H9 (cell line): ENCODE measurements around the gene SULF2. TPM values are rescaled to one million over a fixed set of nuclear protein-coding genes. Genes with fewer than 3 reads are reported as not detected.
A peak's percentile ranks its signal among the peaks of the same experiment; 100 is the strongest.

Experiments
- DNase-seq: peaks from one replicate; pipeline ENCODE4 v3.0.0-alpha.2; 2017
- H2AFZ ChIP-seq: one replicate; pipeline ENCODE4 v1.6.1; 2013; ENCODE audit warnings: mild to moderate bottlenecking, low read length, control low read depth, moderate library complexity
- H2AK5ac ChIP-seq: 2 replicates; pipeline ENCODE4 v1.6.1; 2013; ENCODE audit warnings: low read length, control low read depth, mixed read lengths; ENCODE audit not compliant: insufficient read length
- H2BK120ac ChIP-seq: one replicate; pipeline ENCODE4 v1.6.1; 2013; ENCODE audit warnings: low read depth, mild to moderate bottlenecking, low read length, control low read depth, inconsistent platforms; ENCODE audit not compliant: poor library complexity, severe bottlenecking
- H2BK12ac ChIP-seq: 2 replicates; pipeline ENCODE4 v1.6.1; 2013; ENCODE audit warnings: low read length, control low read depth, mixed read lengths, low read depth; ENCODE audit not compliant: insufficient read length
- H2BK15ac ChIP-seq: 2 replicates; pipeline ENCODE4 v1.6.1; 2013; ENCODE audit warnings: low read depth, low read length, control low read depth
- H2BK20ac ChIP-seq: one replicate; pipeline ENCODE4 v1.6.1; 2013; ENCODE audit warnings: low read depth, mild to moderate bottlenecking, low read length, control low read depth, inconsistent platforms; ENCODE audit not compliant: poor library complexity, severe bottlenecking
- H2BK5ac ChIP-seq: 2 replicates; pipeline ENCODE4 v1.6.1; 2013; ENCODE audit warnings: low read length, control low read depth, mixed read lengths; ENCODE audit not compliant: insufficient read length
- H3K14ac ChIP-seq: 2 replicates; pipeline ENCODE4 v1.6.1; 2013; ENCODE audit warnings: low read length, control low read depth; ENCODE audit not compliant: insufficient read depth
- H3K18ac ChIP-seq: 2 replicates; pipeline ENCODE4 v1.6.1; 2013; ENCODE audit warnings: low read depth, mild to moderate bottlenecking, mixed read lengths, low read length, control low read depth; ENCODE audit not compliant: insufficient read length
- H3K23ac ChIP-seq: 2 replicates; pipeline ENCODE4 v1.6.1; 2013; ENCODE audit warnings: low read length, control low read depth, mixed read lengths, low read depth; ENCODE audit not compliant: insufficient read length
- H3K23me2 ChIP-seq: 2 replicates; pipeline ENCODE4 v1.6.1; 2013; ENCODE audit warnings: low read depth, mild to moderate bottlenecking, mixed read lengths, low read length, control low read depth; ENCODE audit not compliant: insufficient read length, poor library complexity, severe bottlenecking
- H3K27ac ChIP-seq: 2 replicates; pipeline ENCODE4 v1.5.1; 2013; ENCODE audit warnings: low read length, control low read depth, mixed read lengths, low read depth; ENCODE audit not compliant: insufficient read length
- H3K27me3 ChIP-seq: 2 replicates; pipeline ENCODE4 v1.6.1; 2013; ENCODE audit warnings: low read length, control low read depth, inconsistent platforms; ENCODE audit not compliant: insufficient read depth
- H3K4ac ChIP-seq: 2 replicates; pipeline ENCODE4 v1.6.1; 2013; ENCODE audit warnings: low read depth, mild to moderate bottlenecking, control low read depth, inconsistent platforms, low read length, moderate library complexity
- H3K4me1 ChIP-seq: 2 replicates; pipeline ENCODE4 v1.6.1; 2013; ENCODE audit warnings: low read length, control low read depth, inconsistent platforms; ENCODE audit not compliant: insufficient read depth
- H3K4me2 ChIP-seq: 2 replicates; pipeline ENCODE4 v1.6.1; 2013; ENCODE audit warnings: low read length, control low read depth, mixed read lengths; ENCODE audit not compliant: insufficient read length, insufficient read depth
- H3K56ac ChIP-seq: 2 replicates; pipeline ENCODE4 v1.6.1; 2013; ENCODE audit warnings: low read depth, mild to moderate bottlenecking, mixed read lengths, low read length, control low read depth; ENCODE audit not compliant: insufficient read length
- H3K79me1 ChIP-seq: 2 replicates; pipeline ENCODE4 v1.6.1; 2013; ENCODE audit warnings: low read depth, mild to moderate bottlenecking, moderate library complexity, low read length, control low read depth, inconsistent platforms; ENCODE audit not compliant: insufficient read depth, poor library complexity, severe bottlenecking
- H3K79me2 ChIP-seq: 2 replicates; pipeline ENCODE4 v1.6.1; 2013; ENCODE audit warnings: low read length, control low read depth, inconsistent platforms; ENCODE audit not compliant: insufficient read depth
- H3K9ac ChIP-seq: 2 replicates; pipeline ENCODE4 v1.6.1; 2013; ENCODE audit warnings: low read length, control low read depth, mixed read lengths; ENCODE audit not compliant: insufficient read length; ENCODE audit errors: extremely low read depth
- H3K9me3 ChIP-seq: one replicate; pipeline ENCODE4 v1.6.1; 2013; ENCODE audit warnings: low read depth, low read length, inconsistent platforms; ENCODE audit not compliant: control insufficient read depth
- H3T11ph ChIP-seq: one replicate; pipeline ENCODE4 v1.6.1; 2013; ENCODE audit warnings: mild to moderate bottlenecking, low read length, control low read depth, inconsistent platforms
- H4K20me1 ChIP-seq: one replicate; pipeline ENCODE4 v1.6.1; 2013; ENCODE audit not compliant: control insufficient read depth, insufficient read length, insufficient read depth
- H4K5ac ChIP-seq: 2 replicates; pipeline ENCODE4 v1.6.1; 2013; ENCODE audit warnings: low read depth, mild to moderate bottlenecking, mixed read lengths, low read length, control low read depth; ENCODE audit not compliant: insufficient read length
- H4K8ac ChIP-seq: replicated peaks from 2 replicates; pipeline ENCODE4 v1.6.1; 2013; ENCODE audit warnings: low read length, control low read depth, mixed read lengths, low read depth; ENCODE audit not compliant: insufficient read length
- H4K91ac ChIP-seq: 2 replicates; pipeline ENCODE4 v1.6.1; 2013; ENCODE audit warnings: low read depth, mild to moderate bottlenecking, moderate library complexity, mixed read lengths, low read length, control low read depth; ENCODE audit not compliant: insufficient read length
- H3K27ac Mint-ChIP-seq, 3 experiments: 2 replicates in 2 of 3; 3 replicates in 1 of 3; pipeline ENCODE4 v1.8.0; 2020 to 2021; ENCODE audit warnings: mixed read lengths in 3 of 3, mild to moderate bottlenecking in 1 of 3, moderate library complexity in 1 of 3
- H3K27me3 Mint-ChIP-seq: 2 replicates; pipeline ENCODE4 v1.8.0; 2021; ENCODE audit warnings: low read depth, mild to moderate bottlenecking, moderate library complexity, mixed read lengths
- H3K36me3 Mint-ChIP-seq, 3 experiments: 2 replicates in 2 of 3; 3 replicates in 1 of 3; pipeline ENCODE4 v1.8.0; 2020 to 2021; ENCODE audit warnings: low read depth in 3 of 3, mixed read lengths in 3 of 3; ENCODE audit not compliant: insufficient read depth in 1 of 3
- H3K4me1 Mint-ChIP-seq, 2 experiments: 2 replicates each; pipeline ENCODE4 v1.8.0; 2020; ENCODE audit warnings: mixed read lengths in 2 of 2
- H3K4me3 Mint-ChIP-seq, 2 experiments: 2 replicates in 1 of 2; 3 replicates in 1 of 2; pipeline ENCODE4 v1.8.0; 2020 to 2021; ENCODE audit warnings: mild to moderate bottlenecking in 2 of 2, mixed read lengths in 2 of 2, moderate library complexity in 1 of 2
- H3K9me3 Mint-ChIP-seq, 2 experiments: 2 replicates in 1 of 2; 3 replicates in 1 of 2; pipeline ENCODE4 v1.8.0; 2020; ENCODE audit warnings: mild to moderate bottlenecking in 2 of 2, mixed read lengths in 2 of 2, moderate library complexity in 1 of 2
- WGBS: extraction: QIAGEN DNeasy Blood & Tissue Kit; methylation state at CpG from one replicate; pipeline ENCODE4 v1.1.7; 2013; ENCODE audit warnings: missing lambda C conversion rate, low lambda C conversion rate, mixed read lengths; ENCODE audit not compliant: insufficient read length; ENCODE audit errors: extremely low coverage; 5-methylcytosine and 5-hydroxymethylcytosine counted together
- total RNA-seq: library from RNA; stranded (reverse); gene quantifications from 2 replicates; pipeline ENCODE4 v1.2.1, GENCODE V29; 2021
- TF ChIP-seq, protein P1 (sequence below): fragments of 200-600 bp; sonication (generic); conservative IDR thresholded peaks from 3 replicates; pipeline ENCODE4 v1.8.0; 2021; ENCODE audit warnings: antibody characterized with exemption, mild to moderate bottlenecking

Gene SULF2
- total RNA-seq, 1 experiment from 2014 or later: 31.2 TPM

GRCh38 chr20:47725248-47725973 is 59.9 kb downstream of the SULF2 start:
- no peaks in the 10 kb centered on the region; the same call in 1 of the 2 replicates for H3K27me3 Mint-ChIP-seq
- Histone ChIP-seq H3K14ac (no peak overlapping the region), H2BK120ac (no peak overlapping the region), H3K27me3 (no peaks in the 10 kb centered on the region), H3K4me1 (no peaks in the 10 kb centered on the region; the same call in 1 of the 2 replicates), H3K4ac (no peak overlapping the region), H2BK12ac (no peak overlapping the region), H3K18ac (no peak overlapping the region), H4K91ac (no peak overlapping the region), H2BK15ac (no peak overlapping the region), H3K4me2 (no peak overlapping the region), H4K5ac (no peak overlapping the region), H2AFZ (no peak overlapping the region), H3K56ac (no peak overlapping the region), H3K9me3 (no peaks in the 10 kb centered on the region), H3K79me1 (no peaks in the 10 kb centered on the region), H4K20me1 (no peaks in the 10 kb centered on the region), H3K23me2 (no peaks in the 10 kb centered on the region), H3K9ac (no peak overlapping the region), H3T11ph (no peak overlapping the region), H2AK5ac (no peak overlapping the region), H3K23ac (no peak overlapping the region), H2BK5ac (no peak overlapping the region), H4K8ac (no peak overlapping the region), H3K79me2 (no peaks in the 10 kb centered on the region), H3K27ac (no peak overlapping the region), H2BK20ac (no peak overlapping the region)
- no peak overlapping the region for H3K4me3 Mint-ChIP-seq
- no CpG with 5 or more reads among the region's 18 CpGs for WGBS
- peaks cover 4 to 10% (median 8%) of the 10 kb centered on the region in 3 experiments; a peak in 6 of 7 replicates for H3K36me3 Mint-ChIP-seq
- H3K27ac Mint-ChIP-seq: no peak overlapping the region
- peak; percentile 86 for DNase-seq
- peaks cover 18 to 20% of the 10 kb centered on the region in 2 experiments for H3K4me1 Mint-ChIP-seq
- H3K9me3 Mint-ChIP-seq: peaks cover 6 to 8% of the 10 kb centered on the region in 2 experiments
- TF ChIP-seq, protein P1, sequence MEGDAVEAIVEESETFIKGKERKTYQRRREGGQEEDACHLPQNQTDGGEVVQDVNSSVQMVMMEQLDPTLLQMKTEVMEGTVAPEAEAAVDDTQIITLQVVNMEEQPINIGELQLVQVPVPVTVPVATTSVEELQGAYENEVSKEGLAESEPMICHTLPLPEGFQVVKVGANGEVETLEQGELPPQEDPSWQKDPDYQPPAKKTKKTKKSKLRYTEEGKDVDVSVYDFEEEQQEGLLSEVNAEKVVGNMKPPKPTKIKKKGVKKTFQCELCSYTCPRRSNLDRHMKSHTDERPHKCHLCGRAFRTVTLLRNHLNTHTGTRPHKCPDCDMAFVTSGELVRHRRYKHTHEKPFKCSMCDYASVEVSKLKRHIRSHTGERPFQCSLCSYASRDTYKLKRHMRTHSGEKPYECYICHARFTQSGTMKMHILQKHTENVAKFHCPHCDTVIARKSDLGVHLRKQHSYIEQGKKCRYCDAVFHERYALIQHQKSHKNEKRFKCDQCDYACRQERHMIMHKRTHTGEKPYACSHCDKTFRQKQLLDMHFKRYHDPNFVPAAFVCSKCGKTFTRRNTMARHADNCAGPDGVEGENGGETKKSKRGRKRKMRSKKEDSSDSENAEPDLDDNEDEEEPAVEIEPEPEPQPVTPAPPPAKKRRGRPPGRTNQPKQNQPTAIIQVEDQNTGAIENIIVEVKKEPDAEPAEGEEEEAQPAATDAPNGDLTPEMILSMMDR: peak; percentile 98
